NCI-H524 treated with DMSO at 0.1 percent for 48 hours (cell line): ENCODE results near the gene TGFBR3L.
"Not testable (repeated sequence)": the region's sequence is repeated elsewhere in the genome, so short reads cannot be mapped to it uniquely, and the experiment has no call there.

Source experiments
- DNase-seq: peaks from one replicate; lab custom pipeline; 2025; lab: John Stamatoyannopoulos, UW

TGFBR3L gene

DNA sequence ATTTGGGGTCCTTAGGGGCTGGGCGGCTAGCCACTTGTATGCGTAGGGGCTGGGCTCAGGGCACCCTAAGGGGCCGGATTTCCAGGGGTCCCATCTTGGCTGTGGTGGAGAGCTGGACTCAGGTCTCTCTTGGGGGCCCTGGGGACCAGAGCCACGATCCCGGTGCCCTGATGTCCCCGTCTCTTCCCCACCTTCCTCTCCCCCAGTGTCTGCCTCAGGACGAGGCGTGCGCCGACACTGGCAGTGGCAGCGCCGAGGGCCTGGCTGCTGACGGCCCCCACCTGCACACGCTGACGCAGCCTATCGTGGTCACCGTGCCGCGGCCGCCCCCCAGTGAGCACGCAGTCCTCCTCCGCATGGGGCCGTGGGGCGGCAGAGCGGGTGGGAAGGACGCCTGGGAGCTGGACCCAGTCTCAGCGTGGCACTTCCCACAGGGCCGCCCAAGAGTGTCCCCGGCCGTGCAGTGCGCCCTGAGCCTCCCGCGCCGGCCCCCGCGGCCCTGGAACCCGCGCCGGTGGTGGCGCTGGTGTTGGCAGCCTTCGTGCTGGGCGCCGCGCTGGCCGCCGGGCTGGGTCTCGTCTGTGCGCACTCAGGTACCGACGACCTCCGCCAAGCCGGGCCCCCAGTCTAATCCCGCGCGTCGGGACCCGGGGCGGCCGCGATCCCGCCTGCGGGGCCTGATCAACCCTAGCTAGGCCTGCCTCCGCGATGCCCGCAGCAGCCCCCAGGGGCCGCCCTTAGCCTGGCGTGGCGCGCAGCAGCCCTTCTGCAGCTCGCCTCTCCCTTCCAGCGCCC lies 2.8 kb downstream of the TGFBR3L start:
- DNase-seq: no peak

DNA sequence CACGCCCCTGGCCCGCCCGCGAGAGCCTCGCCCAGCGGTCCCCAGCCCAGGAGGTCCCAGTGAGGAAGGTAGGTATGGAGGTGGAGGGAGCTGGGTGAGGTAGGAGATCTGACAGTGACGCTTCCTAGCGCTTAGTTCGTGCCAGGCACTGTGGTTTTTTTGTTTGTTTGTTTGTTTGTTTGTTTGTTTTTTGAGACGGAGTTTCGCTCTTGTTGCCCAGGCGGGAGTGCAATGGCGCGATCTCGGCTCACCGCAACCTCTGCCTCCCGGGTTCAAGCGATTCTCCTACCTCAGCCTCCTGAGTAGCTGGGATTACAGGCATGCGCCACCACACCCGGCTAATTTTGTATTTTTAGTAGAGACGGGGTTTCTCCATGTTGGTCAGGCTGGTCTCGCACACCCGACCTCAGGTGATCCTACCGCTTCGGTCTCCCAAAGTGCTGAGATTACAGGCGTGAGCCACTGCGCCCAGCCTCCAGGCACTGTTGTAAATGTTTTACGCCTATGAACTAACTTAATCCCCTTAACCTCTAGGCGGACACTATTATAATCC lies 3.5 kb downstream of the TGFBR3L start:
- not testable (repeated sequence) for DNase-seq

DNA sequence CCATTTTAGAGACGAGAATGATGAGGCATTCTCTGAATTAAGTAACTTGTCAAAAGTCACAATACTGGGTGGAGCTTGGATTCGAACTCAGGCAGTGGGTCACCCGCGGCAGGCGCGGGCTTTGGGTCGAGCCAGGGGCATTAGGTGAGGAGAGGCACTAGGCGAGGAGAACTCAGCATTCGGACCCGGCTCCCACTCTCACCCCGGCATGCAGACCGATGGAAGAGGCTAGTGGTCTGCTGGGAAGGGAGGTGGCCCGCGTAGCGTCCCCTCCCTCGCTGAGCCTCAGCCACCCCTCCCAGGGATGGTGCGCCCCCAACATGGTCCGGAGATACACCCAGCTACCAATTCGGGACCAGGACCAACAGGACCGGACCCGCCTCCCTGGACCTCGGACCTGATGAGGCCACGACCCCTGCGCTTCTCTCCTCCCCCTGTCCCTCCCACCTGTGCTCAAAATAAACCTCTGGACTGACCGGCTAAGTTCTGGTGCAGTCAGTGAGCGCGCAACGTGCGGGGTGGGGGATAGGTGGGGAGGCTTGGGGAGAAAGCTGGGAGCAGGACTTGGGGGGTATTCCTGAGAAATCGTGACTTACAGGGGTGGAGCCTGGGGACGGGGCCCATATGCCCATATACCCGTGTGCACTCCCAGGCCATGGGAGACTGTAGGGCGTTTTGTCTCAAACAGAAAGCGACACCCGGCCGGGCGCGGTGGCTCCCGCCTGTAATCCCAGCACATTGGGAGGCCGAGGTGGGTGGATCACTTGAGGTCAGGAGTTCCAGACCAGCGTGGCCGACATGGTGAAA lies 4.2 kb downstream of the TGFBR3L start:
- DNase-seq: no peak

DNA sequence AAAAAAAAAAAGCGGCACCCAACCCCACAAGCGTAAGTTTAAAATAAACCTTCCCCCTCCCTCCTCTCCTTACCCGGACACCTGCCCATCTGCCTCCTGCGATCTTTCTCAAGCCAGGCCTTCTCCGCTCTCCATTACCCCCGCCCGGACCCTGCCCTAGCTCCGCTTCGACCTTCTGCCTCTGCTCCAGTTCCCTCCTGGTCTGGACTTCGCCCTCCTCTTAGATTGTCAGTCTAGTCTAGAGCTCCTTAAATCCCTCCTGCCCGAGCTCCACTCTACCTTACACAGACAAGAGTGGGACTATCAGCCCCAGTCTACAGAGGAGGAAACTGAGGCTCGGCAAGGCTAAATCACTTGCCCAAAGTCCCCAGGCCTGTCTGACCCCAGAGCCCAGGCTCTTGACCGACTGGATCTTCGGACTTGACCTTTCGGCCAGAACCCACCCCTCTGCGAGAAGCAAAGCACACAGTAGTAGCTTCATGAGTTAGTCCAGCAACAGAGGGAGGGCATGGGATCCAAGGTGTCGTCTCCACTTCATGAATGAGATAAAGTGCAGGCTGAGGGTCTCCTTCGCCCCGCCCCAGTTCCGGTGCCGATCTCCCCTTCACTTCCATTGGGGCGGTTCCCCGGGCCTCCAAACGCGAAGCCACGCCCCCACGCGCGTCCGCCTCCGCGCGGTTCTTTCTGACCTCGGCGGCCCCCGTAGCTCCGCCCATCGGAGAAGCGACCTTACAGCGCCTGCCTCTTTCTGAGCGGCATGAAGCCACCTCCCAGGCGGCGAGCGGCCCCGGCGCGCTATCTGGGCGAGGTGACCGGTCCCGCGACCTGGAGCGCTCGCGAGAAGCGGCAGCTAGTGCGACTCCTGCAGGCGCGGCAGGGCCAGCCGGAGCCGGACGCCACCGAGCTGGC lies 5.2 kb downstream of the TGFBR3L start, which contains the start of gene SNAPC2:
Gene SNAPC2, plus strand, starts transcription at position 729 of the 909 bp plus-strand sequence. Its CDS starts 29 bp downstream, at position 758.
- DNase-seq: peak; percentile 65

DNA sequence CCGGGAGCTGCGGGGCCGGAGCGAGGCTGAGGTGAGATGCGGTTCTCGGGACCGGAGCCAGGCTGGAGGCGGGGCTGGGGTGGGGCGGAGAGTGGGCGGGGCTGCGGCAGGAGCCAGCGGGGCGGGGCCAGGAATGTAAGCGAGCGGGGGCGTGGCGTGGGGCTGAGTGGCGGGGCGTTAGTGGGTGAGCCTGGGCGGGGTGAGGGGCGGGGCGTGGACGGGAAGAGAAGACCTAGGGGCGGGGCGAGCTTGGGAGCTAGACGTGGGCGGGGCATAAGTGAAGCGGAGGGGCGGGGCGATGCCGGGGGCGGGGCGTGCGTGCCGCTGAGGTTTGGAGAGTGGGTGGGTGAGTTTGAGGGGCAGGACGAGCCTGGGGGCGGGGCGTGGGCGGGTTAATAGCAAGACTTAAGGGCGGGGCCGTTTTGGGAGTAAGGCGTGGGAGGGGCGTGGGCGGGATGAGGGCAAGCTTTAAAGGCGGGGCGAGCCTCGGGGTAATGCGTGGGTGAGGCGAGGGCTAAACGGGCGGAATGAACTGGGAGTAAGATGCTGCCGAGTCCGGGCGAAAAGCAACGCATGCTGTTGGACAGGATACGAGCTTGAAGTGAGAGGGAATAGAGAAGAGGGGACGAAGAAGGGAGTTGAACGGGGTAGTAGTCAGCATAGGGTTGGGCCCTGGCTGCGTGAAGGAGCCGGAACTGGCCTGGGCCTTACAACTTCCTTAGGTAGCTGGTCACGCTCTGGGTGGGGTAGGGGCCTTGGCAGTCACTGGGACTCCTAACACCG lies 6.1 kb downstream of the TGFBR3L start:
- DNase-seq: peak; percentile 50

DNA sequence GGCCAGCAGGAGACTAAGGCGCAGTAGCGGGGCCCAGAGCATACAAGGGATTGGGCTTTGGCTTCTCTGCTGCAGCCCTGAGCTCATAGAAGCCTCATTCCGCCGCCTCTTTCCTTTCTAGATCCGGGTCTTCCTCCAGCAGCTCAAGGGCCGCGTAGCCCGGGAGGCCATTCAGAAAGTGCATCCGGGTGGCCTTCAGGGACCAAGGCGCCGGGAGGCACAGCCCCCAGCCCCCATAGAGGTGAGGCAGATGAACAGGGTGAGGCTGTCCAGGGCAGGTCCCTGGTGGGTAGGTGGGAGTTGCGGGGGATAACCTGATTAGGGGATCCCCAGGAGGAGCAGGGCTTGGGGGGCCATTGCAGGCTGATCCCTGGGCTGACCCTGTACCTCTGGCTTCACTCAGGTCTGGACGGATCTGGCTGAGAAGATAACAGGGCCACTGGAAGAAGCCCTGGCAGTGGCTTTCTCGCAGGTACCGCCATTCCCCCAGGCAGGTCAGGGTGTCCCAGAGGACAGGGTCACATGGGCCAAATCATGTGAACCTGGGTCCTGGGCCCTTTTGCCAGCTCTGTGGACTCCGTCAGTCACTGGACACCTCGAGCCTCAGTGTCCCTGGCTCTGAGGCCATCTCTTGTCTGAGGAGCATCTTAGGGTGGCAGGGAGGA lies 6.8 kb downstream of the TGFBR3L start:
- DNase-seq: no peak

DNA sequence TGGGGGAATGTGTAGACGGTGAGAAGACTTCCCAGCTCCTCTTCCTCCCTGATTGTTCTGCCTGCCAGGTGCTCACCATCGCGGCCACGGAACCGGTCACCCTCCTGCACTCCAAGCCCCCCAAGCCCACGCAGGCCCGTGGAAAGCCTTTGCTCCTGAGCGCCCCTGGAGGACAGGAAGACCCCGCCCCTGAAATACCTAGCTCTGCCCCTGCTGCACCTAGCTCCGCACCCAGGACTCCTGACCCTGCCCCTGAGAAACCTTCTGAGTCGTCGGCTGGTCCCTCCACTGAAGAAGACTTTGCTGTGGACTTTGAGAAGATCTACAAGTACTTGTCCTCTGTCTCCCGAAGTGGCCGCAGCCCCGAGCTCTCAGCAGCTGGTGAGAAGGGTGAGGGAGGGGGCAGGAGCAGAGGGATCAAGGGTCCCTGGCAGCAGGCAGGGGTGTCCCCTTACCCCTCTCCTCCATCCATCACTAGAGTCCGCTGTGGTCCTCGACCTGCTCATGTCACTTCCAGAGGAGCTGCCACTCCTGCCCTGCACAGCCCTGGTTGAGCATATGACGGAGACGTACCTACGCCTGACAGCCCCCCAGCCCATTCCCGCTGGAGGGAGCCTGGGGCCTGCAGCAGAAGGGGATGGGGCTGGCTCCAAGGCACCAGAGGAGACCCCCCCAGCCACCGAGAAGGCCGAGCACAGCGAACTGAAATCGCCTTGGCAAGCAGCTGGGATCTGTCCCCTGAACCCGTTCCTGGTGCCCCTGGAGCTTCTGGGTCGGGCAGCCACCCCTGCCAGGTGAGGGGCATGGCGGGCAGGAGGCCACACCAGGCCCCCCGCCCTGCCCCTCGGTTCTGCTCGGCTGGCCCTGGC lies 7.6 kb downstream of the TGFBR3L start:
- no peak for DNase-seq

DNA sequence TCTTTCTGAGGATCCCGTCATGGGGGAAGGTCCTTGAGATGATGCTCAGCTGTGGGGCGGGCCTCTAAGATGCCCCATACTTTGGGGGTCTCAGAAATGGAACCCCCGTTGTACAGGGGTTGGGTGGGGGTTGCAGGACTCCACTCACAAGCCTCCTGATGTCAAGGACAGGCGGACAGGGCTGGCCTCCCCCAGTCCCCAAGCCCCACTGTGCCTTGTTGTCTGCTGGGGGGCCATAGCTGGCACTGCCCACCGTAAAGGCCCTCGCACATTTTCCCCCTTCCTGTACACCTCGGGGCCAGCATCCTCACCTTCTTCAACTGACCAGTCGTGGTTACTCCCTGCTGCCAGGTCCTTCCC lies 8.2 kb downstream of the TGFBR3L start:
- no peak for DNase-seq

DNA sequence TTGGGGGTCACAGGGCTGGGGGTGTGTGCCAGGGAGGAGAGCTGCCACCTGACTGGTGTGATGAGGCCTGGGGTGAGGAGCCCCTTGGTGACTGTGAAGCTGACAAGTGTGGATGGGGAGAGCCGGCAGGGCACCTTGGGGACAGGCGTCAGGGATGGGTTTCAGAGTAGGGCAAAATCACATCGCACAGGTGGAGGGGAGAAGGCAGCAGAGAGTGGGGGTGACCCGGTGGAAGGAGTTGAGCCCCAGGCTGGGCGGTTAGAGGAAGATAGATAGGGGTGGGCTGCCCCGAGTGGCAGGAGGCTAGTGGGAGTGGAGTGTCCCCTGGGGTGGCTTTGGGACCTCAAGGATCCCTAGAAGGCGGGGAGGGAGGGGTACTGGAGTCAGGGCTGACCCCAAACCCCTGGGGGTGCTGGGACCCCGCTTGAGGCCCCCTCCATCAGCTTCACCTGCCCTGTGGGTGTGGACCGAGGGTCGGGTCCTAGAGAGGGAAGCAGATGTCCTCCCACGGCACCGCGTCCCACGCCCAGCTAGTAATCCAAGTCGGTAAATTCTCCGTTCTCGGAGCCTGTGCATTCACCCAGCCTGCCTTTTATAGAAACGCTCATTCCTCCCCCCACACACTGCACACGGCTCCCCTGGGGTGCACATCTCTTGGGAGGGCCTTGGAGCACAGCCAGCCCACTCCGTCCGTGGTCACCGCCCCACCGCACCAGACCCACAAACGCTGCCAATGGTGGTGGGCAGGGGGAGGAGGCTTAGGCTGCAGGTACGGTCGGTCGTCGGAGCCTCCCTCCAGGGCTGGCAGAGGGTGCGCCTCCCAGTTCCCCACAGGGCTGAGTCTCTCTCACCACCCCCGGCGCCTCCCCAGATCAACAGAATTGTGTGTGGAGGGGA lies 8.9 kb downstream of the TGFBR3L start:
- no peak for DNase-seq

DNA sequence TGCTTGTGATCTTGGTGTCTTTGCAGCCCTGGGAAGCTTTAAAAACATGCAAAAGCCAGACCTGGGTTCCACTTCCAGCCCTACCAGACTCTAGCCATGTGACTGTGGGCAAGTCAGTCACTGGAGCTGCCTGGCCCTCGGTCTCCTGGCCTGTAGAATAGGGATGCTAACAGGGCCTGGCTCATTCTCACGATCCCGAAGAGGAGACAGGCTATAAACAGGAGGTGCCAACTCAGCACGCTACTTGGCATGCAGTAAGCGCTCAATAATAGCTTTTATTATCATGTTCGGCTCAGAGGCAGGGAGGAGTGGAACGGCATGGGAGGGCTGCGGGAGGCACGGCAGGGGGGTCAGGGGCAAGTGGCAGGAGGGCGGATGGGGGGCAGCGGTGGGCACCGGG lies 9.6 kb downstream of the TGFBR3L start:
- DNase-seq: no peak

DNA sequence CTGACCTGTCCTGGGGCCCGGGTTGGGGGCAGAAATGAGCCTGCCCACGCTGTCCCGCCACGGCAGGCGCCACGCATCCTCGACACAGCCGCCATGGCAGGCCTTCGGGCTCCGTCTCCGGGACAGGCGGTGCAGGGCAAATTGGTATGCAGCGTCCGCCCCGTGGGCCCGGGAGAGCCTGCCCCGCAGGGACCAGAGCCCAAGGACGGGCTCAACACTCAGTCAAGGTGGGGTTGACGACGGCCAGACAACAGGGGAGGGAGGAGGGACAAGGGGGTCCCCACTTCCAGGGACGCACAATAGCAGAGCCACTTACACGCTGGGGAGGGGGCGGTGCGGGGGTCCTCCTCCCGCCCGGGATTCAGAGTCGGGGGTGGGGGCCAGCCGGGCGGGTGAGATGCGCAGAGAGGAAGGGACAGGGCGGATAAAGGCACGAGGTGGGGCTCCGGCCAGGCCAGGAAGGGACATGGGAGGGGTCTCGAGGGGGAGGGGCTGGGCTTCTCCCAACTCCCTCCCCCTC lies 10.1 kb downstream of the TGFBR3L start:
- no peak for DNase-seq

DNA sequence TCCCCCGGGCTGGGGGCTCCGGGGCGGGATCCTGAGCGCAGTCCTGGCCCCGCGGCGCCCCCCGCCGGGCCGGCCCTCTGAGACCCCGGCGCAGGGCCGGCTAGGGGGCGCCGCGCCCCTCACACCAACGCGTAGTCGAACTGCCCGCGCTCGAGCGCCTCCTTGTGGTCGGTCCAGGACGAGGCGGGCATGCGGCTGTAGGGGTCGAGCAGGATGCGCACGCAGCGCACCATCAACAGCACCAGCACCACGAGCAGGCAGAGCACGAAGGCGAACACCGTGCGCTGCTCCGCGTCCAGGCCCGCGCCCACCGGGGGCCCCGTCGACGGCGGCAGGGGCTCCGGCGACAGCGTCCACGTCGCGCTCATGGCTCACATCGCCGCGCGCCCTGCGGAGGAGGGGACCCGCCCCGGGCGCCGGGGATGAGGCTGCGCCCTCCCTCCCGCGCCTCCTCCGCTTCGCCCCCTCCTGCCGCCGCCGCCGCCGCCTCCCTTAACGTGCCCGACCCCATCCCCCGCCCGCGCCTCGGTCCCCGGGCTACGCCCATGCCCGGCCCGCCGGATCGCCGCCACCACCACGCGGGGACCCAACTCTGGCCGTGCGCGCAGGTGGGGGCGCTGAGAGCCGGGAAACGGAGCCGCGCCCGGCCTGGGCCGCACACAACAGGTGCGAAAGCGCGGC lies 10.7 kb downstream of the TGFBR3L start:
- peak; percentile 26 for DNase-seq

DNA sequence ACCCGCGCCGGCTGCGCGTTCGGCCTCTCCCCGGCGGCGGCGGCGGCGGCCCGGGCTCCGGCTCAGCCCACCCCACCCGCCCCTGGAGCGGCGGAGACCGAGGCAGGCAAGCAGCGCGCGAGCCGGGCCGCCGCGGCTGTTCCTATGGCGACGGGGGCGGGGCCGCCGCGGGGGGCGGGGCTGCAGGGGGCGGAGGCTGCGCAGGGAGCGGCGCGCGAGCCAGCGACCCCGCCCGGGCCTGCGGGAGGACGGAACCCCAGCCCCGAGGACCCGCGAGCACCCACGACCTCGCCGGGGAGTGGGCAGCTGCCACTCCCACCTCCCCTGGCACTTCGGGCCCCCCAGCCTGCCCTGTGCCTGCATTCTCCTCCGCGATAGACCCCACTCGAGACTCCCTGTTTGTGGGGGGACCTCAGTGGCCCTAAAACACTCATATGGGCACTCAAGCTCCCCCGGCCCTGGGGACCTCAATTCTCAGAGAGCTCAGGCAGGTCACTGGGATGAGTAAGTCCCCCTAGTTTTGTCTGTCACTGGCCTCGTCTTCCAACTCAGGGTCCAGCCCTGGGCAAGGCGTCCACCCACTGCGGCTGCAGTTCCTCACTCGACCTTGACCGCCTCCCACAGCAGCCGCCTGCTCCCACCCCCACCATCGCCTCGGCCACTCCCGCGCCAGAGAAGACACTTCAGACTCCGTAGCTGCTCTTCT lies 11.5 kb downstream of the TGFBR3L start, which contains the start of gene CTXN1:
Gene CTXN1, minus strand, starts transcription at position 115 of the 706 bp plus-strand sequence. CDS start 597 bp downstream, outside the sequence.
- no peak for DNase-seq

DNA sequence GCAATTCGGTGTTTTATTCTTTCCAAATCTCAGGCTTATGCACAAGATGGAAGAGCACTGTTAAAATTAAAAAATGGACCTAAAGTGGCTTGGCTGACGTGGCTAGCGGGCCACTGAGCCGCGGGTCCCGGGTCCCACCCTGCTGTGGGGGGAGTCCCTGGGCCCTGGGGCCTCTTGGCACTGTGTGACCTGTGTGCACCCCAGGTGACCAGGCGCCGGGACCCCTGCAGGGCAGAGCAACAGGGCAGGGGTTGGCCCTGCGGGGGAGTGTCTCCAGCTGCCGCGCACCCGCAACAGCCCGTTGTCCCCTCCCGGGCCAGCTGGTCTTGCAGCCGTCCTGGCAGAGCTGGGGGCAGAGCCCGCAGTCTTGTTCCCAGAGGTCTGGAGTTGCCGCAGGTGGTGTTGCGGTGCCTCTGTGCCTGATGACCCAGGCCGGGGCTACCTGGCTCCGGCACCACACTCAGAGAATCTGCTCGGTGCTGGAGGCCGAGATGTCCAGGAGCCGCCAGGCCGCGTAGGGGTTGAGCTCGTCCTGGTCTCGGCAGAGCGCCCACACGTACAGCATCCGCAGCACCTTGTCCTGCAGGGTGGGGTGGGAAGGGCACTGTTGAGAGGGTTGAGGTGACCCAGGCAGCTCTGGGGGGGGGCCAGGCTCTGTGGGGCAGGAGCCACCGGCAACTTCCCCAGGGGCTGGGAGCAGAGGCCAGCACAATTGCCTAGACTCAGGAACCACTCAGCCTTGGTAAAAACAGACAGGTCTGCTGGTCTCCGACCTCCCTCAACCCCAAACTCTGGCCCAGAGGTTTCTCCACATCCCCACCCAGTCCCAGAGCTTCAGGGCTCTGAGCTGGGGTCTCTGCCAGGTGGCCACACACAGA lies 12.3 kb downstream of the TGFBR3L start:
- no peak for DNase-seq

DNA sequence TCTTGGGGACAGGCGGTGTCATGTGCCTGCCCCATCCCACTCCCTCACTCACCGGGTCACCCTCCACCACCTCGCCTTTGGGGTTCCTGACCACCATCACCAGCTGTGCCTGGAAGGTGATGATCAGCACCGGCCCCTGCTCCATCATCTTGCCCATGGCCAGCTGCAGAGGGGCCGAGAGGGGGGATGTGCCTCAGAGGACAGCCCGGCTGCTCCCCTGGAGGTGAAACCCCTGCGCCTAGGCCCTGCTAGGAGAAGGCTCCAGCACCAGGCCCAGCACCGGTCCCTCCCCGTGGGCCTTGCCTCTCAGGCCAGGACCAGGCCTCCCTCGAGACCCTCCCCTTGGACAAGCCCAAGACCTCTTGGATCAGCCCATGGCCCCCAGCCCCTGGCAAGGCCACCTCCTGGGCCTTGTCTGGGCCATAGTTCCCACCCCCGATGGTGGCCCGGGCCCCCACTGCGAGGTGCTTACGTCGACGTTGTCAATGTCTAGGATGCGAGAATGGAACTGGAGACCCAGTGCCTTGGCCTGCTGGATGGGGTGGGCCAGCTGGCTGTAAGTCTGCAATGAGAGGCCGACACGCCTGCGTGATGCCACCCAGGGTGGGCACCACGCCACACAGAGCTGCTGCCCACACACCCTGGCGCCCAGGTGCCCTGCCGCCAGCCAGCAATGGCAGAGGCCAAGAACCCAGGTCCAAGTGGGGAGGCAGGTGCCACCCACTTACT lies 13.1 kb downstream of the TGFBR3L start:
- no peak for DNase-seq
